ENCODE data around the gene NOXA1.
"Not testable (repeated sequence)": the region's sequence is repeated elsewhere in the genome, so short reads cannot be mapped to it uniquely, and the experiment has no call there.

The NOXA1 gene

DNA sequence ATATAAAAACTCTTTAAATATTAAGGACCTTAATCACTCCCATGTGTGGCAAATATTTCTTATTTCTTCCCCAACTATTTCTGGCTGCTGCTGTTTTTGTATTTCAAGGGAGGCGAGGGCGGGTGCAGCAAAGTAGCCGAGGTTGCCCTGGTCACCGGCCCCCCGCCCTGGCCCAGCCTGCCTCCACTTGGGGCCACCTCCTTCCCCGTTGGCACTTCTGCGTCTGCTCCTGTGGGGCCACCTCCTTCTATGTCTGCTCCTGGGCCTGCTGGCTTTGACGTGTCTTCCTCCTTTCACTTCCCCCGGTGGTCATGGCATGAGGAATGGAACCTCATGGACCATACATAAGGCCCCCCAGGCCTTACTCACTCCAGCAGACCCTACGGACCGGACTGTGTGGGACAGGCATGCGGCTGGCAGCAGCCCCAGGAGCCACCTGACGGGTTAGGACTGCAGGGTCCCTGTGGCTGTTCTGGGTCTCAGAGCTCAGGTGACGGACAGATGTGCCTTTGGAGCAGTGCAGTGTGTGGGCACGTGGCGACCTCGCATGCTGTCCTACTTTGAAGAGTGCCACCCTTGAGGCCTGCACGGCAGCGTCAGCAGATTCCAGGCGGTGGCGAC lies 23.8 kb downstream of the NOXA1 start:
- H3K27ac ChIP-seq = no peak overlapping the region
- H3K4me3 ChIP-seq (ENCODE audit: low read depth, low read length) = no peak overlapping the region
- peaks cover 15% of the 10 kb centered on the region for H3K36me3 ChIP-seq (replicated peaks)
- no peaks in the 10 kb centered on the region for H3K27me3 ChIP-seq (replicated peaks)
- in situ Hi-C loops (cut with HindIII; ENCODE audit: low pct_ligation_motif_present, low sequenced_read_pairs) = no loop called here
- TF ChIP-seq, protein P1, sequence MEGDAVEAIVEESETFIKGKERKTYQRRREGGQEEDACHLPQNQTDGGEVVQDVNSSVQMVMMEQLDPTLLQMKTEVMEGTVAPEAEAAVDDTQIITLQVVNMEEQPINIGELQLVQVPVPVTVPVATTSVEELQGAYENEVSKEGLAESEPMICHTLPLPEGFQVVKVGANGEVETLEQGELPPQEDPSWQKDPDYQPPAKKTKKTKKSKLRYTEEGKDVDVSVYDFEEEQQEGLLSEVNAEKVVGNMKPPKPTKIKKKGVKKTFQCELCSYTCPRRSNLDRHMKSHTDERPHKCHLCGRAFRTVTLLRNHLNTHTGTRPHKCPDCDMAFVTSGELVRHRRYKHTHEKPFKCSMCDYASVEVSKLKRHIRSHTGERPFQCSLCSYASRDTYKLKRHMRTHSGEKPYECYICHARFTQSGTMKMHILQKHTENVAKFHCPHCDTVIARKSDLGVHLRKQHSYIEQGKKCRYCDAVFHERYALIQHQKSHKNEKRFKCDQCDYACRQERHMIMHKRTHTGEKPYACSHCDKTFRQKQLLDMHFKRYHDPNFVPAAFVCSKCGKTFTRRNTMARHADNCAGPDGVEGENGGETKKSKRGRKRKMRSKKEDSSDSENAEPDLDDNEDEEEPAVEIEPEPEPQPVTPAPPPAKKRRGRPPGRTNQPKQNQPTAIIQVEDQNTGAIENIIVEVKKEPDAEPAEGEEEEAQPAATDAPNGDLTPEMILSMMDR (IDR thresholded peaks at IDR 0.05; ENCODE audit: low read depth, low read length, missing control alignments) = no peak
- DNase-seq = no peak

DNA sequence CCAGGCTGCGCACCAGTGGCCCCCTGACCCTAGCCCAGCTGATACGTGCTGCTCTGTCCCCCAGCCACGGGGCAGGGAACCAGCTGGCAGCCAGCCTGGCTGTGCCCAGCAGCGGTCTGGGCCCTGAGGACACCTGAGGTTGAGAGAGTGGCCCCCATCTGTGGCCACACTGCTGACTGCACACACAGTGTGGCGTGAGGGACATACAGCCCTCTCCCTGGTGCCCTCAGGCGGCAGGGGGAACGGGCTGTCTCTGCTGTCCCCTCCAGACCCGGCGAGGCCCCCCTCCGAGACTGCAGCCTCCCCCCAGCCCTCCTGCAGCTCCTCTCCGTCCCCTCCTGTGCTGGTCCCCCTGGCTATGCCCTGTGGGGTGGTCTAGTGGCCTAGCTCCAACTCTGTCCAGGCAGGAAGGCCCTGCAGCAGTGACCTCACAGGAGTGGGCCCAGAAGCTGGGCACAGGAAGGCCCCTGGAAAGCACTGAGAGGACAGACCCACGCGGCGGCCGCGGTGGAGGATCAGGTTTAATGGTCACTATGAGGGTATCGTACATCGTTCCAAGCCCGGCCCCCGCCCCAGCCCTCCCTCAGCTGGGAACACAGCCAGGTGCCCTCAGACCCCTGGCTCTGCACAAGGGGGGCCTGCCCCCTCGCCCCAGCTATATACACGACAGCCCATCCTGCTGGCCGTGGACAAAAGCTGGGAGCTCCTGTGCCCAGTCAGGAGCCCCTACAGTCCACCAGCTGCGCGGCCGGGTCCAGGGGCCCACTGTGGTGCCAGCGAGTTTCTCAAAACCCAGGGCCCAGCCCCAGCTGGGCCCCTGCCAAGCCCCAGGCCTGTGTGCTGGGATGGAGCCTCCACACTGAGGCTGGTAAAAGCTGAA lies 24.8 kb downstream of the NOXA1 start:
- TF ChIP-seq, protein P1 (IDR thresholded peaks at IDR 0.05; ENCODE audit: low read depth, low read length, missing control alignments) = no peak
- in situ Hi-C loops (cut with HindIII; ENCODE audit: low pct_ligation_motif_present, low sequenced_read_pairs) = no loop called here
- Histone ChIP-seq H3K27ac (no peak overlapping the region), H3K4me3 (ENCODE audit: low read depth, low read length) (no peak overlapping the region), H3K27me3 (replicated peaks) (no peaks in the 10 kb centered on the region), H3K36me3 (replicated peaks) (peaks cover 20% of the 10 kb centered on the region)
- DNase-seq = no peak

DNA sequence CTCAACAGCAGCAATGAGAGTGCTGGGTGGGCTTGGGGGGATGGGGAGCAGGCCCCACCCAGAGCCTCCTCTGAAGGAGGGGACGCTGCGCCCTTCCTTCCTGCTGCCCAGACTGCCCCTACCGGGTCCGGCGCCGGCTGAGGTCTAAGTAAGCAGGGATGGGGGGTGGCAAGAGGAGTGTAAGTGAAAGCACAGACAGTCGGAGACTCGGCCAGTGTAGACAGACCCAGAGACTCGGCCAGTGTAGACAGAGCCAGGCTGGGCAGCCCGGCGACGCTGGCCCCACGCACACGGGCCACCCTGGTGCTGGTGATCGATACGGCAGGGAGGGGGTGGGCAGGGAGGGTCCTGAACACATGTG lies 25.4 kb downstream of the NOXA1 start:
- in situ Hi-C loops (cut with HindIII; ENCODE audit: low pct_ligation_motif_present, low sequenced_read_pairs) = no loop called here

DNA sequence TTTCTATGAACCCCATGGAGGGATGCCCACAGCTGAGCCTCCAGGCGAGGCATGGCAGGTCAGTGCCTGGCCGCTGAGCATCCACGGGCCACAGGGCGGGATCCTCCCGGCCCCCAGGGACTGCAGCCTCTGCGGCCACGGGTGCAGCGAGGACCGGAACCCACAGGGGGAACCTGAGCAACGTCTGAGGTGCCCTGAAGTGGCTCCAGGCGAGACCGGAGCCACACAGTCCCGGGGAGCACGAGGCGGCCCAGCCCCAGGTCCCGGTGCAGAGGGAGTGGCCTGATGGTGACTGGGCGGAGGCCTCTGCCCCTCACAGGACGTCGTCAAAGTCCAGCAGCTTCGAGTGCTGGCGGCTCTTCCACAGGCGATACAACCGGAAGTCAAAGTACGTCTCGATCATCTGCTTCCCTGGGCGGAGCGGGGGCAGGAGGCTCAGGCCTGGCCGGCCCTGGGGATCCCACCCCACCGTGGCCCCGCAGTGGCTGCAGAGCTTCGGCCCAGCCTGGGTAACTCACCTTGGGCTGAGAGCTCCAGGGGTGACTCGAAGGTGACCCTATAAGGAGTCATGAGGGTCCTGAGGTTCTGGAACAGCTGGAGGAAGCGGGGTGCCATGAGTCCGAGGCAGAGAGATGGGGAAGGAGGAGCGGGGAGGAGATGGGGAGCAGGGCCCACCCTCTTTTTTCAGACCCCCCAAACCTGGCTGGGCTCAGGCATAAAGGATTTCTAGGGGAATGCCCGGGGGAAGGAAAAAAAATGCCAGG lies 26.1 kb downstream of the NOXA1 start:
- Histone ChIP-seq H3K4me3 (ENCODE audit: low read depth, low read length) (no peak overlapping the region), H3K27me3 (replicated peaks) (no peaks in the 10 kb centered on the region), H3K27ac (no peak overlapping the region), H3K36me3 (replicated peaks) (peaks cover 26% of the 10 kb centered on the region)
- TF ChIP-seq, protein P1 (IDR thresholded peaks at IDR 0.05; ENCODE audit: low read depth, low read length, missing control alignments) = no peak
- in situ Hi-C loops (cut with HindIII; ENCODE audit: low pct_ligation_motif_present, low sequenced_read_pairs) = no loop called here
- DNase-seq = no peak

More for the DNA sequence above, 25.4 kb downstream of the NOXA1 start:
- peaks cover 25% of the 10 kb centered on the region for H3K36me3 ChIP-seq (replicated peaks)
- H3K4me3 ChIP-seq (ENCODE audit: low read depth, low read length) = no peak overlapping the region
- no peaks in the 10 kb centered on the region for H3K27me3 ChIP-seq (replicated peaks)
- TF ChIP-seq, protein P1 (IDR thresholded peaks at IDR 0.05; ENCODE audit: low read depth, low read length, missing control alignments) = no peak
- H3K27ac ChIP-seq = no peak overlapping the region
- no peak for DNase-seq

DNA sequence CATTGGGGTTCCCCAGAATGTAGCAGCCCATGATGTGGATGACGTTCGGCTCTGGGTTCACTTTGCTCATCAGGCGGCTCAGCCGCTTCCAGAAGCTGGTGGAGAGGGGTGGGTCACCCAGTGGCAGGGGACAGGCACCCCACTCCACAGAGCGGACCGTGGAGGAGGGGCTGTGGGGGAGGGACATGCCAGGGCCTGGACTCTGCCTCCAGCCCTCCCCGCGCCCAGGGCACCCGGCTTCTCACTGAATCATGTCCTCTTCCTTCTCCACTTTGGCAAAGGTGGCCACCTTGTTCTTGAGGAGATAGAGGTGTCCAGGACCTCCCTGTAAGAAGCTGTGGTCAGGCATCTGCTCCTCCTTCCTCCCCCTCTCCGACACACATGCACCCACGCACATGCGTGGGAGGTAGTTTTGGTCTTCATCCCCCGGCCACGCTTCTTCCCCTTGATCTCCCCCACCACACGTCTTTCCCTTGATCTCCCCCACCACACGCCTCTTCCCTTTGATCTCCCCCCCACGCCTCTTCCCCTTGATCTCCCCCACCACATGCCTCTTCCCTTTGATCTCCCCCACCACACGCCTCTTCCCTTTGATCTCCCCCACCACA lies 26.8 kb downstream of the NOXA1 start:
- no peaks in the 10 kb centered on the region for H3K27me3 ChIP-seq (replicated peaks)
- in situ Hi-C loops (cut with HindIII; ENCODE audit: low pct_ligation_motif_present, low sequenced_read_pairs) = no loop called here
- TF ChIP-seq, protein P1 (IDR thresholded peaks at IDR 0.05; ENCODE audit: low read depth, low read length, missing control alignments) = no peak
- no peak overlapping the region for H3K27ac ChIP-seq
- no peak overlapping the region for H3K4me3 ChIP-seq (ENCODE audit: low read depth, low read length)
- no peak for DNase-seq
- peaks cover 29% of the 10 kb centered on the region for H3K36me3 ChIP-seq (replicated peaks)

DNA sequence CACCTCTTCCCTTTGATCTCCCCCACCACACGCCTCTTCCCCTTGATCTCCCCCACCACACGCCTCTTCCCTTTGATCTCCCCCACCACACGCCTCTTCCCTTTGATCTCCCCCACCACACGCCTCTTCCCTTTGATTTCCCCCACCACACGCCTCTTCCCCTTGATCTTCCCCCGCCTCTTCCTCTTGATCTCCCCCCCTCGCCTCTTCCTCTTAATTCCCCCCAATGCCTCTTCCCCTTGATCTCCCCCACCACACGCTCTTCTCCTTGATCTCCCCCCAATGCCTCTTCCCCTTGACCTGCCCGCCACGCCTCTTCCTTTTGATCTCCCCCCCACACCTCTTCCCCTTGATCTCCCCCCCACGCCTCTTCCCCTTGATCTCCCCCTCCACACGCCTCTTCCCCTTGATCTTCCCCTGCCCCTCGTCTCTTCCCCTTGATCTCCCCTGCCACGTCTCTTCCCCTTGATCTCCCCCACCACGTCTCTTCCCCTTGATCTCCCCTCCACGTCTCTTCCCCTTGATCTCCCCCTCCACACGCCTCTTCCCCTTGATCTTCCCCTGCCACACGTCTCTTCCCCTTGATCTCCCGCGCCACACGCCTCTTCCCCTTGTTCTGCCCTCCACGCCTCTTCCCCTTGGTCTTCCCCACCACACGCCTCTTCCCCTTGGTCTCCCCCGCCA lies 27.5 kb downstream of the NOXA1 start:
- H3K27me3 ChIP-seq (replicated peaks); H3K4me3 ChIP-seq (ENCODE audit: low read depth, low read length); H3K27ac ChIP-seq; DNase-seq; in situ Hi-C loops (cut with HindIII; ENCODE audit: low pct_ligation_motif_present, low sequenced_read_pairs): not testable (repeated sequence)
- H3K36me3 ChIP-seq (replicated peaks) = peaks cover 31% of the 10 kb centered on the region

DNA sequence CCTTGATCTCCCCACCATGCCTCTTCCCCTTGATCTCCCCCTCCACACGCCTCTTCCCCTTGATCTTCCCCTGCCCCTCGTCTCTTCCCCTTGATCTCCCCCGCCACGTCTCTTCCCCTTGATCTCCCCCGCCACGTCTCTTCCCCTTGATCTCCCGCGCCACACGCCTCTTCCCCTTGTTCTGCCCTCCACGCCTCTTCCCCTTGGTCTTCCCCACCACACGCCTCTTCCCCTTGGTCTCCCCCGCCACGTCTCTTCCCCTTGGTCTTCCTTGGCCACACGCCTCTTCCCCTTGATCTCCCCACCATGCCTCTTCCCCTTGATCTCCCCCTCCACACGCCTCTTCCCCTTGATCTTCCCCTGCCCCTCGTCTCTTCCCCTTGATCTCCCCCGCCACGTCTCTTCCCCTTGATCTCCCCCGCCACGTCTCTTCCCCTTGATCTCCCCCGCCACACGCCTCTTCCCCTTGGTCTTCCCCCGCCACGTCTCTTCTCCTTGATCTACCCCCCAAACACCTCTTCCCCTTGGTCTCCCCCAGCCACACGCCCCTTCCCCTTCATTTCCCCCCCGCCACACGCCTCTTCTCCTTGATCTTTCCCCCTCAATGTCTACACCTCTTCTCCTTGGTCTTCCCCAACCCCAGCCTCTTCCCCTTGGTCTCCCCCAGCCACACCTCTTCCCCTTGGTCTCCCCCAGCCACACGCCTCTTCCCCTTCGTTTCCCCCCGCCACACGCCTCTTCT lies 28.2 kb downstream of the NOXA1 start:
- H3K36me3 ChIP-seq (replicated peaks) = peaks cover 31% of the 10 kb centered on the region
- H3K27me3 ChIP-seq (replicated peaks); DNase-seq; H3K27ac ChIP-seq; in situ Hi-C loops (cut with HindIII; ENCODE audit: low pct_ligation_motif_present, low sequenced_read_pairs); H3K4me3 ChIP-seq (ENCODE audit: low read depth, low read length): not testable (repeated sequence)

Measured in brain microvascular endothelial cell (primary cell).